ENCODE results near the gene DNAJB8.

The DNAJB8 gene

GRCh38 chr3:128493570-128494366 lies 27.1 kb upstream of the DNAJB8 start:
- DNase-seq: no peak

- DNase-seq: no peak
These were observed 26.2 kb upstream of the DNAJB8 start, which contains the start of gene GATA2 for GRCh38 chr3:128492671-128493569. Gene GATA2, minus strand, starts transcription at chr3:128493201. Its CDS starts 6,170 bp downstream, at chr3:128487031.

- no peak for DNase-seq
These were observed 25.4 kb upstream of the DNAJB8 start for GRCh38 chr3:128491941-128492670.

- DNase-seq: no peak
These were observed 24.9 kb upstream of the DNAJB8 start for GRCh38 chr3:128491691-128491940.

GRCh38 chr3:128490915-128491690 lies 24.4 kb upstream of the DNAJB8 start:
- no peak for DNase-seq

GRCh38 chr3:128490650-128490914 lies 23.9 kb upstream of the DNAJB8 start:
- no peak for DNase-seq

- no peak for DNase-seq
These were observed 23.4 kb upstream of the DNAJB8 start for GRCh38 chr3:128489927-128490649.

- DNase-seq: no peak
These were observed 22.9 kb upstream of the DNAJB8 start for GRCh38 chr3:128489674-128489926.

GRCh38 chr3:128488991-128489673 lies 22.4 kb upstream of the DNAJB8 start:
- DNase-seq: no peak

- DNase-seq: no peak
These were observed 21.9 kb upstream of the DNAJB8 start for GRCh38 chr3:128488636-128488990.

GRCh38 chr3:128487813-128488635 lies 21.3 kb upstream of the DNAJB8 start:
- DNase-seq: no peak

GRCh38 chr3:128487538-128487812 lies 20.8 kb upstream of the DNAJB8 start:
- no peak for DNase-seq

- DNase-seq: no peak
These were observed 20.2 kb upstream of the DNAJB8 start for GRCh38 chr3:128486681-128487537.

GRCh38 chr3:128486205-128486628 lies 19.5 kb upstream of the DNAJB8 start:
- no peak for DNase-seq

- DNase-seq: no peak
These were observed 18.9 kb upstream of the DNAJB8 start for GRCh38 chr3:128485282-128486204.

- no peak for DNase-seq
These were observed 18.0 kb upstream of the DNAJB8 start for GRCh38 chr3:128484404-128485281.

- no peak for DNase-seq
These were observed 17.1 kb upstream of the DNAJB8 start for GRCh38 chr3:128483657-128484403.
